ENCODE data around the gene TNNI2.
"Not testable (repeated sequence)": the region's sequence is repeated elsewhere in the genome, so short reads cannot be mapped to it uniquely, and the experiment has no call there.

Gene TNNI2

GRCh38 chr11:1875093-1875850 is 36.5 kb downstream of the TNNI2 start:
- no peak for DNase-seq (ENCODE audit: low read depth)

GRCh38 chr11:1875851-1876301 is 37.1 kb downstream of the TNNI2 start:
- DNase-seq (ENCODE audit: low read depth) = not testable (repeated sequence)

GRCh38 chr11:1876361-1877063 is 37.7 kb downstream of the TNNI2 start:
- no peak for DNase-seq (ENCODE audit: low read depth)

GRCh38 chr11:1877211-1878136 is 38.7 kb downstream of the TNNI2 start:
- DNase-seq (ENCODE audit: low read depth) = no peak

- DNase-seq (ENCODE audit: low read depth) = no peak
Measured at GRCh38 chr11:1878137-1879031, 39.6 kb downstream of the TNNI2 start.

GRCh38 chr11:1879342-1879940 is 40.7 kb downstream of the TNNI2 start:
- no peak for DNase-seq (ENCODE audit: low read depth)

- DNase-seq (ENCODE audit: low read depth) = no peak
Measured at GRCh38 chr11:1879941-1880720, 41.4 kb downstream of the TNNI2 start.

- DNase-seq (ENCODE audit: low read depth) = no peak
Measured at GRCh38 chr11:1880746-1881441, 42.1 kb downstream of the TNNI2 start.

- no peak for DNase-seq (ENCODE audit: low read depth)
Measured at GRCh38 chr11:1881442-1882264, 42.9 kb downstream of the TNNI2 start.

- DNase-seq (ENCODE audit: low read depth) = peak; percentile 72
Measured at GRCh38 chr11:1882265-1883238, 43.8 kb downstream of the TNNI2 start.

- no peak for DNase-seq (ENCODE audit: low read depth)
Measured at GRCh38 chr11:1883346-1884302, 44.8 kb downstream of the TNNI2 start.

GRCh38 chr11:1884303-1884700 is 45.5 kb downstream of the TNNI2 start:
- no peak for DNase-seq (ENCODE audit: low read depth)

GRCh38 chr11:1886551-1886950 is 47.8 kb downstream of the TNNI2 start:
- not testable (repeated sequence) for DNase-seq (ENCODE audit: low read depth)

- no peak for DNase-seq (ENCODE audit: low read depth)
Measured at GRCh38 chr11:1887451-1888346, 48.9 kb downstream of the TNNI2 start.

GRCh38 chr11:1888347-1888753 is 49.6 kb downstream of the TNNI2 start:
- no peak for DNase-seq (ENCODE audit: low read depth)
